Measurements from ENCODE around the gene PRKG1.

- TF ChIP-seq, protein P1, sequence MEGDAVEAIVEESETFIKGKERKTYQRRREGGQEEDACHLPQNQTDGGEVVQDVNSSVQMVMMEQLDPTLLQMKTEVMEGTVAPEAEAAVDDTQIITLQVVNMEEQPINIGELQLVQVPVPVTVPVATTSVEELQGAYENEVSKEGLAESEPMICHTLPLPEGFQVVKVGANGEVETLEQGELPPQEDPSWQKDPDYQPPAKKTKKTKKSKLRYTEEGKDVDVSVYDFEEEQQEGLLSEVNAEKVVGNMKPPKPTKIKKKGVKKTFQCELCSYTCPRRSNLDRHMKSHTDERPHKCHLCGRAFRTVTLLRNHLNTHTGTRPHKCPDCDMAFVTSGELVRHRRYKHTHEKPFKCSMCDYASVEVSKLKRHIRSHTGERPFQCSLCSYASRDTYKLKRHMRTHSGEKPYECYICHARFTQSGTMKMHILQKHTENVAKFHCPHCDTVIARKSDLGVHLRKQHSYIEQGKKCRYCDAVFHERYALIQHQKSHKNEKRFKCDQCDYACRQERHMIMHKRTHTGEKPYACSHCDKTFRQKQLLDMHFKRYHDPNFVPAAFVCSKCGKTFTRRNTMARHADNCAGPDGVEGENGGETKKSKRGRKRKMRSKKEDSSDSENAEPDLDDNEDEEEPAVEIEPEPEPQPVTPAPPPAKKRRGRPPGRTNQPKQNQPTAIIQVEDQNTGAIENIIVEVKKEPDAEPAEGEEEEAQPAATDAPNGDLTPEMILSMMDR (IDR thresholded peaks at IDR 0.05; ENCODE audit: low read depth, low read length, poor library complexity, severe bottlenecking) = no peak
- TF ChIP-seq EZH2phosphoT487 (IDR thresholded peaks at IDR 0.05; ENCODE audit: borderline replicate concordance, low read length) = no peak
Measured at GRCh38 chr10:51745397-51745796, 671.1 kb downstream of the PRKG1 start.
